ENCODE data around the gene FAM13A.
A peak's percentile ranks its signal among the peaks of the same experiment; 100 is the strongest.

Gene FAM13A

GRCh38 chr4:88822034-88822789 lies 234.8 kb downstream of the FAM13A start:
- H3K4me1 Mint-ChIP-seq (ENCODE audit: low read depth in 2 of 2), result peaks cover 13 to 17% of the 10 kb centered on the region in 2 donors
- peak overlapping the region; percentile 99 for H3K27ac Mint-ChIP-seq
- H3K4me3 Mint-ChIP-seq, result peak overlapping the region; percentile 90 to 94
- peaks cover 0 to 7% of the 10 kb centered on the region in 2 donors for H3K27me3 Mint-ChIP-seq
- no peak for ATAC-seq (replicated peaks)
- no peak for DNase-seq
- no peaks in the 10 kb centered on the region for H3K9me3 Mint-ChIP-seq
- H3K36me3 Mint-ChIP-seq (ENCODE audit: insufficient read depth), result no peaks in the 10 kb centered on the region

GRCh38 chr4:88821522-88821921 lies 235.5 kb downstream of the FAM13A start:
- Mint-ChIP-seq H3K36me3 (ENCODE audit: insufficient read depth) (no peaks in the 10 kb centered on the region), H3K27me3 (peaks cover 0 to 7% of the 10 kb centered on the region in 2 donors), H3K9me3 (no peaks in the 10 kb centered on the region), H3K27ac (no peak overlapping the region), H3K4me3 (no peak overlapping the region), H3K4me1 (ENCODE audit: low read depth in 2 of 2) (peaks cover 13 to 17% of the 10 kb centered on the region in 2 donors)
- DNase-seq, result no peak
- ATAC-seq (replicated peaks), result no peak

- DNase-seq (no peak), ATAC-seq (replicated peaks) (no peak)
- Mint-ChIP-seq H3K9me3 (no peaks in the 10 kb centered on the region), H3K27me3 (peaks cover 0 to 7% of the 10 kb centered on the region in 2 donors), H3K27ac (peak overlapping the region; percentile 63 to 79), H3K4me3 (no peak overlapping the region), H3K36me3 (ENCODE audit: insufficient read depth) (no peaks in the 10 kb centered on the region), H3K4me1 (ENCODE audit: low read depth in 2 of 2) (peaks cover 13 to 17% of the 10 kb centered on the region in 2 donors)
These were observed 236.1 kb downstream of the FAM13A start for GRCh38 chr4:88820698-88821415.

- Mint-ChIP-seq H3K27ac (peak overlapping the region in 1 of 2 donors; percentile 79), H3K27me3 (peaks cover 0 to 11% of the 10 kb centered on the region in 2 donors), H3K4me1 (ENCODE audit: low read depth in 2 of 2) (peaks cover 13 to 17% of the 10 kb centered on the region in 2 donors), H3K4me3 (no peak overlapping the region), H3K9me3 (no peaks in the 10 kb centered on the region), H3K36me3 (ENCODE audit: insufficient read depth) (no peaks in the 10 kb centered on the region)
- no peak for ATAC-seq (replicated peaks)
- no peak for DNase-seq
These were observed 236.9 kb downstream of the FAM13A start for GRCh38 chr4:88819818-88820697.

- Mint-ChIP-seq H3K9me3 (no peaks in the 10 kb centered on the region), H3K27ac (peak overlapping the region in 1 of 2 donors; percentile 17), H3K4me3 (no peak overlapping the region), H3K4me1 (ENCODE audit: low read depth in 2 of 2) (peaks cover 13 to 17% of the 10 kb centered on the region in 2 donors), H3K36me3 (ENCODE audit: insufficient read depth) (no peaks in the 10 kb centered on the region), H3K27me3 (peaks cover 0 to 18% of the 10 kb centered on the region in 2 donors)
- DNase-seq, result peak; percentile 27 to 38 (median 32)
- peak; percentile 6 for ATAC-seq (replicated peaks)
These were observed 238.1 kb downstream of the FAM13A start for GRCh38 chr4:88818631-88819470.

GRCh38 chr4:88817740-88818139 lies 239.2 kb downstream of the FAM13A start:
- DNase-seq, result no peak
- Mint-ChIP-seq H3K36me3 (ENCODE audit: insufficient read depth) (no peaks in the 10 kb centered on the region), H3K27me3 (peaks cover 0 to 18% of the 10 kb centered on the region in 2 donors), H3K4me3 (no peak overlapping the region), H3K4me1 (ENCODE audit: low read depth in 2 of 2) (peaks cover 8 to 13% of the 10 kb centered on the region in 2 donors), H3K9me3 (no peaks in the 10 kb centered on the region), H3K27ac (no peak overlapping the region)
- no peak for ATAC-seq (replicated peaks)

- no peak for DNase-seq
- peaks cover 4 to 8% of the 10 kb centered on the region in 2 donors for H3K4me1 Mint-ChIP-seq (ENCODE audit: low read depth in 2 of 2)
- no peak overlapping the region for H3K4me3 Mint-ChIP-seq
- ATAC-seq (replicated peaks), result no peak
- no peaks in the 10 kb centered on the region for H3K9me3 Mint-ChIP-seq
- no peaks in the 10 kb centered on the region for H3K36me3 Mint-ChIP-seq (ENCODE audit: insufficient read depth)
- no peak overlapping the region for H3K27ac Mint-ChIP-seq
- peaks cover 0 to 18% of the 10 kb centered on the region in 2 donors for H3K27me3 Mint-ChIP-seq
These were observed 240.6 kb downstream of the FAM13A start for GRCh38 chr4:88816360-88816759.

- no peaks in the 10 kb centered on the region for H3K9me3 Mint-ChIP-seq
- no peaks in the 10 kb centered on the region for H3K36me3 Mint-ChIP-seq (ENCODE audit: insufficient read depth)
- H3K4me3 Mint-ChIP-seq, result no peak overlapping the region
- peaks cover 0 to 18% of the 10 kb centered on the region in 2 donors for H3K27me3 Mint-ChIP-seq
- no peaks in the 10 kb centered on the region for H3K4me1 Mint-ChIP-seq (ENCODE audit: low read depth in 2 of 2)
- H3K27ac Mint-ChIP-seq, result no peak overlapping the region
- ATAC-seq (replicated peaks) (no peak), DNase-seq (no peak)
These were observed 242.9 kb downstream of the FAM13A start for GRCh38 chr4:88814043-88814617.

GRCh38 chr4:88813013-88813412 lies 244.0 kb downstream of the FAM13A start:
- ATAC-seq (replicated peaks) (no peak), DNase-seq (no peak)
- no peak overlapping the region for H3K27ac Mint-ChIP-seq
- no peaks in the 10 kb centered on the region for H3K4me1 Mint-ChIP-seq (ENCODE audit: low read depth in 2 of 2)
- H3K27me3 Mint-ChIP-seq, result peaks cover 0 to 12% of the 10 kb centered on the region in 2 donors
- no peaks in the 10 kb centered on the region for H3K9me3 Mint-ChIP-seq
- H3K36me3 Mint-ChIP-seq (ENCODE audit: insufficient read depth), result no peaks in the 10 kb centered on the region
- H3K4me3 Mint-ChIP-seq, result no peak overlapping the region

GRCh38 chr4:88812420-88812819 lies 244.6 kb downstream of the FAM13A start:
- DNase-seq (no peak), ATAC-seq (replicated peaks) (no peak)
- peaks cover 0 to 11% of the 10 kb centered on the region in 2 donors for H3K27me3 Mint-ChIP-seq
- H3K4me1 Mint-ChIP-seq (ENCODE audit: low read depth in 2 of 2), result no peaks in the 10 kb centered on the region
- H3K4me3 Mint-ChIP-seq, result no peak overlapping the region
- no peaks in the 10 kb centered on the region for H3K36me3 Mint-ChIP-seq (ENCODE audit: insufficient read depth)
- no peak overlapping the region for H3K27ac Mint-ChIP-seq
- no peaks in the 10 kb centered on the region for H3K9me3 Mint-ChIP-seq

GRCh38 chr4:88811904-88812303 lies 245.1 kb downstream of the FAM13A start:
- H3K27me3 Mint-ChIP-seq, result peaks cover 0 to 11% of the 10 kb centered on the region in 2 donors
- DNase-seq, result no peak
- H3K27ac Mint-ChIP-seq, result no peak overlapping the region
- no peaks in the 10 kb centered on the region for H3K36me3 Mint-ChIP-seq (ENCODE audit: insufficient read depth)
- ATAC-seq (replicated peaks), result no peak
- H3K9me3 Mint-ChIP-seq, result no peaks in the 10 kb centered on the region
- no peak overlapping the region for H3K4me3 Mint-ChIP-seq
- no peaks in the 10 kb centered on the region for H3K4me1 Mint-ChIP-seq (ENCODE audit: low read depth in 2 of 2)

GRCh38 chr4:88810325-88810724 lies 246.7 kb downstream of the FAM13A start:
- Mint-ChIP-seq H3K9me3 (no peaks in the 10 kb centered on the region), H3K4me3 (no peak overlapping the region), H3K27ac (no peak overlapping the region), H3K27me3 (peaks cover 0 to 10% of the 10 kb centered on the region in 2 donors), H3K4me1 (ENCODE audit: low read depth in 2 of 2) (no peaks in the 10 kb centered on the region), H3K36me3 (ENCODE audit: insufficient read depth) (no peaks in the 10 kb centered on the region)
- no peak for DNase-seq
- ATAC-seq (replicated peaks), result no peak
